Measurements from ENCODE around the gene POTEH. TPM values are rescaled to one million over a fixed set of nuclear protein-coding genes. Genes with fewer than 3 reads are reported as not detected.
"Not testable (repeated sequence)": the region's sequence is repeated elsewhere in the genome, so short reads cannot be mapped to it uniquely, and the experiment has no call there.

Gene POTEH
- 0.24 and 0.29 TPM in 2 replicates for total RNA-seq (2014; rRNA removed; shearing (Covaris generic))

GRCh38 chr22:15689749-15690125, at the start of gene POTEH:
POTEH (plus strand) TSS chr22:15690026; CDS start chr22:15690078, 52 bp downstream.
- DNase-seq (ENCODE audit: low read depth), result not testable (repeated sequence)

- not testable (repeated sequence) for DNase-seq (ENCODE audit: low read depth)
Measured at GRCh38 chr22:15642288-15642861, 47.5 kb upstream of the POTEH start.

DNA sequence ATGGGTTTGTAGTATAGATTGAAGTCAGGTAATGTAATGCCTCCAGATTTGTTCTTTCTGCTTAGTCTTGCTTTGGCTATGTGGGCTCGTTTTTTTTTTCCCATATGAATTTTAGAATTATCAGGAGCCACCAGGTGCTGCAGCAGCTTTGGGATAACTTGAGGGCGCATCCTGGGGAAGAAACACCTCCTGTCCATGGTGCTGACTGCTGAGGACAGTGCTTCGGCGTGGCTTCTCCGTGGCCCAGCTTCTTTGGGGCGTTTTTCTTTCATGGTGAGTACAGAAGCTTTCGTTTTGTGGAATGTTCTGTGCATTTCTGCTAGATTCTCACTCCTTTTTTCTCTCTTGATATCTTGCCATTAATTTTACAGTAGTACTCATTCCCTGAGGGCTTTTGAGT, 37.9 kb upstream of the POTEH start:
- DNase-seq (ENCODE audit: low read depth), result not testable (repeated sequence)

- DNase-seq (ENCODE audit: low read depth), result not testable (repeated sequence)
Measured at GRCh38 chr22:15652738-15653137, 37.1 kb upstream of the POTEH start.

- DNase-seq (ENCODE audit: low read depth), result not testable (repeated sequence)
Measured at GRCh38 chr22:15653241-15653640, 36.6 kb upstream of the POTEH start.

DNA sequence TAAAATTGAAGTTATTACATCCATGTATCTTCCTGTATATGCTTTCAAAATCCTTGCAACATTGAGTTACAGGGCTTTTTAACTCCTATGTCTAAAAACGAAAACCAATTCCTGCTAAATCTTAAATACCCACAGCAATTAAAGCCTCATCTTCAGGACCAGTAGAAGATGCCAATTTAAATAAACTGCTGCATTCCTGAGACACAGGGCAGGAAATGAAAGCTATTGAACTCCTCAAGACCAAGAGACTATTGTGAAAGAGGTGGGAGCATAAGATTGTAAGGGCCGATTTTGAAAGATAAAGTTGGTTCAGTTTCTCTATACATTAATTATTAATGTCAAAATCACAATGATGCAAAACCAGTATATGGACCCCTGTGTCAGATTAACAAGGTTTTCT, 28.7 kb upstream of the POTEH start:
- not testable (repeated sequence) for DNase-seq (ENCODE audit: low read depth)

- not testable (repeated sequence) for DNase-seq (ENCODE audit: low read depth)
Measured at GRCh38 chr22:15664682-15665081, 25.1 kb upstream of the POTEH start.

DNA sequence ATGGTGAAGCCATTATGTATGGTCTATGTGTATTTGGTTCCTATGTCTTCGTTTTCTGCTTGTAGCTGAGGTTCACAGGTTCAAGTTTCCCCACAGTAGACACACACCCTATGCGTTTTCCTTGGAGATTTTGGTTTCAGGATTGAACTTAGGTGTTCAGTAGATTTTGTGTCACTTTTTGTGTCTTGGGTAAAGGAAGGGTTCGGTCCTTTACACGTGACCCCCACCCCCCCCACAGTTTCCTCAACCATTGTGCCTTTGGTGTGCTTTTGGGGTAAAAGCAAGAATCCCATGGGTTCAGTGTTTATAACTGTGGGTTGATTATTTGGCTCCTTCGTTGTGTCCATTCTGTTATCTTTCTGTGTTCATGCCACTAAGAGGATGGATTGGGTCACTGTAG, 24.3 kb upstream of the POTEH start:
- DNase-seq (ENCODE audit: low read depth), result not testable (repeated sequence)

- DNase-seq (ENCODE audit: low read depth), result not testable (repeated sequence)
Measured at GRCh38 chr22:15669430-15669829, 20.4 kb upstream of the POTEH start.

GRCh38 chr22:15679702-15680101, 10.1 kb upstream of the POTEH start:
- DNase-seq (ENCODE audit: low read depth), result not testable (repeated sequence)

DNA sequence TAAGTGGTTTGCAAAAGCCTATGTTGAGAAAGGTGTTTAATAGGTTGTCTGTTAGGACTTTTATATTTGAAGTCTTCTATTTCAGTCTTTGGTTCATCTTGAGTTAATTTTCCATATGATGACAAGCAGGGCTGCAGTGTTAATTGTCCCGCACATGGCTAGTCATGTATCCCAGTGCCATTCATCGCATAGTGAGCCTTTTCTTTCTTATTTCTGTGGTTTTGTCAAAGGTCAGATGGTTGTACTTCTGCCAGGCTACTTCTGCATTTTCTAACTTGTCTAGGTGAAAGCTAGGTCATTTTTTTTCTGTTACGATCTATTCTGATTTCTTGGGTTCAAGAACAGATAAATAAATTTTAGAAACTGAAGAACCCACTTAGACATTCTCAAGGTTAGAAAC, 5.7 kb upstream of the POTEH start:
- DNase-seq (ENCODE audit: low read depth), result not testable (repeated sequence)

DNA sequence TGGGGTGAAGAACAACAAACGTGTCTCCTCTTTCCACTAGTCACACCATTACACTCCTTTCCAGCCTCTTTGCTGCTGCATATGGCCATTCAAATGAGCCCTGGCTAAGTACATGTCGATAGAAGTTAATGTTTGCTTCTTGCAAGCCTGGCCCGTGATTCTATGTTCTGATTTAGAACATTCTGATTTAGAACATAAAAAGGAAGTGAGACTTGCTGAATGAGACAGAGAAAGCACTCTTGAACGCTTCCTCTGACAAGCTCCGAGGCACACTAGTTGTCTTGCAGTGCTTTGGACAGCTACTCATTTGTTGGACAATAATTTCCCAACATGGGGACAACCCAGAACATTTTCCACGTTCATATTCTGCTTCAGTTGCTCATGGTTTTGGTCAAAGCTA, 5.1 kb upstream of the POTEH start:
- not testable (repeated sequence) for DNase-seq (ENCODE audit: low read depth)

- not testable (repeated sequence) for DNase-seq (ENCODE audit: low read depth)
Measured at GRCh38 chr22:15685641-15686040, 4.2 kb upstream of the POTEH start.

DNA sequence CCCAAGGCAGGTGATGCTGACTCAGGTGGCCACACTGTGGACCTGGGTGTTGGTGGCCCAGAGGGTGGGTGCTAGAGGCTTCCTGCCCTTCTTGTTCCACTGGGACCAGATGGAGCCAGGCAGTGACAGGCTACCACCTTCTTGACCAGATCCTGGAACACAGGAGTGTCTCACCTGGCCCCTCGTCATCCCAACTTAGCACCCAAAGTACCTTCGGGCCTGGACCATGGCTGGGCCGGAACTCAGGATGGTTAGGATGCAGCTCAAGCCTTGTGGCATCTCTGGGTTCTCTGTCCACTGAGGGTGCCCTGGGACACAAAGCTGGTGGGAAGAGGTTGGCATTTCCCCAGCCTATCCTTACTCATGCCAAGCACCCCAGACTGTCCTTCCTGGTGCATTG, 2.7 kb upstream of the POTEH start:
- not testable (repeated sequence) for DNase-seq (ENCODE audit: low read depth)

GRCh38 chr22:15687676-15688075, 2.1 kb upstream of the POTEH start:
- not testable (repeated sequence) for DNase-seq (ENCODE audit: low read depth)

DNA sequence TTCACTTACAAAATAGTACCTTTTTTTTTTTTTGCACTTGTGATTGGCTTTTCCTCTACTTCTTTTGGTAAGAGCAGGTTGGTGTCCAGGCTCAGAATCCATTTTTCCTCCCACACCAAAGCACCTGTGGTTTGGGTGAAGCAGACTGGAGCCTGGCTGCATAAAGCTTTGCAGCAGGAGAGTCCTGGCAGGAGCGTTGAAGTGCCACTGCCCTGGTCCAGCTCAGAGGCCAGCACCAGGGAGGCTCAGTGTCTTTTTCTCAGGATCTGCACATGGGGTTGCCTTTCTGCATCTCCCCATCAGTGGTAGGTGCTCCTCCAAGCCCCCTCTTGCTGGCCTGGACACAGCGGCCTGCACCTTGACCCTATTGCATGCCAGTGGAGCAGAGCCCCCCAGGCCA, 1.7 kb upstream of the POTEH start:
- DNase-seq (ENCODE audit: low read depth), result not testable (repeated sequence)

DNA sequence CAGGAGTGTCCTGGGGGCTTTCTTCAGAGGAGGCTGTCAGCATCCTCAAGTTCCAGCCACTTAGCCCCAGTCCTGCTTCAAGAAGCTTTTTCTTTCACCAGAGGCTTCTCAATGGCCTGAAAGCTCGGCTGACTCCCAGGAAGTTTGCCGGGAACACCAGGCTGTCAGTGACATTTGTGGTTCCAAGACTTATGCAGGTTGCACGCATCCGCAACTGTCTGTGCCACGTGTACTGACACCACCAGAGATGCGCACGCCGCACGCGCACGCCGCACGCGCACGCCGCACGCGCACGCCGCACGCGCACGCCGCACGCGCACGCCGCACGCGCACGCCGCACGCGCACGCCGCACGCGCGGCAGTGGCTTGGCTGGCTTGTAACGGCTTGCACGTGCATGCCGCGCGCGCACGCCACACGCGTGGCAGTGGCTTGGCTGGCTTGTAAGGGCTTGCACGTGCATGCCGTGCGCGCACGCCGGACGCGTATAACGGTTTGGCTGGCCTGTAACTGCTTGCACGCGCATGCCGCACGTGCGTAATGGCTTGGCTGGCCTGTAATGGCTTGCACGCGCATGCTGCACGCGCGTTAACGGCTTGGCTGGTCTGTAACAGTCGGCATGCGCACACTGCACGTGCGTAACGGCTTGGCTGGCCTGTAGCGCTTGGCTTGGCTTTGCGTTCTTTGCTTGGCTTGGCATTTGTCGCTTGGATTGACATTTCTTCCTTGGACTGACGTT, 646 bp upstream of the POTEH start:
- DNase-seq (ENCODE audit: low read depth), result not testable (repeated sequence)

DNA sequence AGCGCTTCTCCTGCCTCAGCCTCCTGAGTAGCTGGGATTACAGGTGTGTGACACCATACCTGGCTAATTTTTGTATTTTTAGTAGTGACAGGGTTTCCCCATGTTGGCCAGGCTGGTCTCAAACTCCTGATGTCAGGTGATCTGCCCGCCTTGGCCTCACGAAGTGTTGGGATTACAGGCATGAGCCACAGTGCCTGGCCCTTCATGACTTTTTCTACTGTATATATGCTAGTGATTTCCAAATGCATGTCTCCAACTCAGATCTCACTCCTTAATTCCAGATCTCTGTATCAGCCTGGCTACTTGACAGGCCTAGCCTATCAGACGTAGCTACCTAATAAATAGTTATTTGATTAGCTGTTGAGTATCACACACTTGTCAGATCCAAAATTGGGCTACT, 23.8 kb downstream of the POTEH start:
- DNase-seq (ENCODE audit: low read depth), result not testable (repeated sequence)

- not testable (repeated sequence) for DNase-seq (ENCODE audit: low read depth)
Measured at GRCh38 chr22:15714125-15714524, 24.3 kb downstream of the POTEH start.

DNA sequence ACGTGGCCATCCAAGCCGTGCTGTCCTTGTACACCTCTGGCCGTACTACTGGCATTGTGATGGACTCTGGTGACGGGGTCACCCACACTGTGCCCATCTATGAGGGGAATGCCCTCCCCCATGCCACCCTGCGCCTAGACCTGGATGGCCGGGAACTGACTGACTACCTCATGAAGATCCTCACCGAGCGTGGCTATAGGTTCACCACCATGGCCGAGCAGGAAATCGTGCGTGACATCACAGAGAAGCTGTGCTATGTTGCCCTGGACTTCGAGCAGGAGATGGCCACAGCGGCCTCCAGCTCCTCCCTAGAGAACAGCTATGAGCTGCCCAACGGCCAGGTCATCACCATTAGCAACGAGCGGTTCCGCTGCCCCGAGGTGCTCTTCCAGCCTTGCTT, 32.1 kb downstream of the POTEH start:
- not testable (repeated sequence) for DNase-seq (ENCODE audit: low read depth)

GRCh38 chr22:15729209-15729917, 39.5 kb downstream of the POTEH start:
- not testable (repeated sequence) for DNase-seq (ENCODE audit: low read depth)

- not testable (repeated sequence) for DNase-seq (ENCODE audit: low read depth)
Measured at GRCh38 chr22:15731023-15731422, 41.2 kb downstream of the POTEH start.

DNA sequence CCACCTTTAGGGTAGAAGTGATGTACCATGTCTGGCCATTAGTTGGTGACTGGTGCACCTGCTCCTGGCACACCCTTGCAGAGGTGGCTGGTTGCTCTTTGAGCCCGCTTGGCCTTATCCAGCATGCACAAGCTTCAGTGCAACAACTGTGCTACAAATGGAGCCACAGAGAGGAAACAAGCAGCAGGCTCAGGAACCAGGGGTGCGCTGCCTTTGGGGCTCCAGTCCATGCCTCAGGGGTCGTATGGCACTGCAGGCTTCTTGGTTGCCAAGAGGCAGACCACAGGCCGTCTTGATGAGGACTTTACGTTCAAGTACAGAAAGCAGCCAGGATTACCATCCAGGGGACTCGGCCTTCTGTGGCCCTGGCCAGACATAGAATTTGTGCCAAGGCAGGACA, 44.6 kb downstream of the POTEH start:
- not testable (repeated sequence) for DNase-seq (ENCODE audit: low read depth)
